Skeletal muscle satellite cell (primary cell): ENCODE results near the gene CNR2.
"Not testable (repeated sequence)": the region's sequence is repeated elsewhere in the genome, so short reads cannot be mapped to it uniquely, and the experiment has no call there.

Experiments
- H3K27me3 ChIP-seq: 2 replicates; pipeline ENCODE4 v1.7.0; 2013; ENCODE audit warnings: low read length; ENCODE audit not compliant: control insufficient read depth, insufficient read depth
- H3K36me3 ChIP-seq: 2 replicates; pipeline ENCODE4 v1.7.0; 2013; ENCODE audit warnings: mild to moderate bottlenecking, control low read depth, low read length; ENCODE audit not compliant: insufficient read depth
- H3K4me1 ChIP-seq: 2 replicates; pipeline ENCODE4 v1.7.0; 2013; ENCODE audit warnings: low read length; ENCODE audit not compliant: control insufficient read depth, insufficient read depth
- H3K4me2 ChIP-seq: 2 replicates; pipeline ENCODE4 v1.7.0; 2013; ENCODE audit warnings: mild to moderate bottlenecking, low read length
- H3K4me3 ChIP-seq: 2 replicates; pipeline ENCODE4 v1.7.0; 2013; ENCODE audit warnings: low read length
- H3K9ac ChIP-seq: 2 replicates; pipeline ENCODE4 v1.7.0; 2013; ENCODE audit warnings: mild to moderate bottlenecking, low read depth, low read length, moderate library complexity
- H3K9me3 ChIP-seq: replicated peaks from 2 replicates; pipeline ENCODE4 v1.7.0; 2013; ENCODE audit warnings: mild to moderate bottlenecking, control low read depth, low read length

CNR2 gene

GRCh38 chr1:23900017-23900416 is 13.1 kb downstream of the CNR2 start:
- H3K36me3 ChIP-seq, H3K4me2 ChIP-seq, H3K4me1 ChIP-seq, H3K9me3 ChIP-seq, H3K4me3 ChIP-seq, H3K9ac ChIP-seq: not testable (repeated sequence)
- peaks cover 67% of the 10 kb centered on the region for H3K27me3 ChIP-seq

- Histone ChIP-seq H3K4me1 (no peaks in the 10 kb centered on the region), H3K36me3 (no peaks in the 10 kb centered on the region), H3K4me2 (no peak overlapping the region), H3K4me3 (no peak overlapping the region), H3K9ac (no peak overlapping the region), H3K27me3 (peaks cover 58% of the 10 kb centered on the region), H3K9me3 (no peaks in the 10 kb centered on the region)
Observed at GRCh38 chr1:23899070-23899469, 14.1 kb downstream of the CNR2 start.

GRCh38 chr1:23897083-23897482 is 16.1 kb downstream of the CNR2 start:
- Histone ChIP-seq H3K4me3 (no peak overlapping the region), H3K9ac (no peak overlapping the region), H3K4me2 (no peak overlapping the region), H3K27me3 (peaks cover 53% of the 10 kb centered on the region), H3K9me3 (no peaks in the 10 kb centered on the region), H3K4me1 (no peaks in the 10 kb centered on the region), H3K36me3 (no peaks in the 10 kb centered on the region)

DNA sequence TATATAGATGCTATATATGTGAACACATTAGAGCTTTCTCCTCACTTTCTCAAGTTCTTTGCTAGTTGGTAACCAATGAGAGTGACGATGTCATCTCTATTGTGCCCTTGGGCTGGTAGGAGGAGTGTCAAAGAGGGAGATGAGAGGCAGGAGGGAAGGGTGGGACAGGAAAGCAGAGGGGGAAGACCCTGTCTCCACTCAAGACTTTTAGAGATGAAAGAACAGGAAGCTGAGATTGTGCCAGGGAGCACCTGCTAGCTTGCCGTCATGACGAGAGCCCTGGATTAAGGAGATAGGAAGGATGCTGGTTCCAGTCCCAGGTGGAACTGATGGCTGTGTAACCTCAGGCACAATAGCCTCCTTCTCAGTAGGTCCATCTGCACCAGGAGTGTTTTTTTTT is 16.7 kb downstream of the CNR2 start:
- no peaks in the 10 kb centered on the region for H3K4me1 ChIP-seq
- no peak overlapping the region for H3K4me3 ChIP-seq
- peaks cover 52% of the 10 kb centered on the region for H3K27me3 ChIP-seq
- no peak overlapping the region for H3K4me2 ChIP-seq
- no peaks in the 10 kb centered on the region for H3K9me3 ChIP-seq
- no peaks in the 10 kb centered on the region for H3K36me3 ChIP-seq
- no peak overlapping the region for H3K9ac ChIP-seq

GRCh38 chr1:23895993-23896392 is 17.2 kb downstream of the CNR2 start:
- no peak overlapping the region for H3K4me2 ChIP-seq
- H3K4me3 ChIP-seq = no peak overlapping the region
- H3K9ac ChIP-seq = no peak overlapping the region
- peaks cover 47% of the 10 kb centered on the region for H3K27me3 ChIP-seq
- H3K9me3 ChIP-seq = no peaks in the 10 kb centered on the region
- H3K36me3 ChIP-seq = no peaks in the 10 kb centered on the region
- no peaks in the 10 kb centered on the region for H3K4me1 ChIP-seq

GRCh38 chr1:23895082-23895481 is 18.1 kb downstream of the CNR2 start:
- no peak overlapping the region for H3K4me3 ChIP-seq
- no peaks in the 10 kb centered on the region for H3K9me3 ChIP-seq
- peaks cover 41% of the 10 kb centered on the region for H3K27me3 ChIP-seq
- no peaks in the 10 kb centered on the region for H3K4me1 ChIP-seq
- H3K4me2 ChIP-seq = no peak overlapping the region
- no peak overlapping the region for H3K9ac ChIP-seq
- no peaks in the 10 kb centered on the region for H3K36me3 ChIP-seq

DNA sequence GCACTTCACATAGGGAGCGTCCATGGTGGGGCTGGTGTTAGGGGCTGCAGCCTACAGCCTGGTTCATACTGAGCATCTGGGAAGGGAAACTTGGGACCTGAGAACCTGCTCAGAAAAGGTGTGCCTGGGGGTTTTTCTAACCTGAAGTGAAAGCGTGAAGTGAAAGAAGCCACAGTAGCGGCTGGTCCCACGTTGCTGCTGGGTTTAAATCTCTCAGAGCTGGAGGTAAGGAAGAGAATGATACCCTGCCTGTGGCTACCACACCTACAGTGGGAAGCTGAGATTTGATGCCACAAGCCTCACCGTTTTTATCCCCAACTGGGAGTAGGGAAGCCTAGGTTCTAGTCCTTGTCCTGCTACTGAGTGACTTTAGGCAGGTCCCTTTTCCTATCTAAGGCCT is 24.1 kb downstream of the CNR2 start:
- Histone ChIP-seq H3K4me2 (no peak overlapping the region), H3K4me1 (no peaks in the 10 kb centered on the region), H3K9me3 (no peaks in the 10 kb centered on the region), H3K4me3 (no peak overlapping the region), H3K9ac (no peak overlapping the region), H3K27me3 (peaks cover 47% of the 10 kb centered on the region), H3K36me3 (no peaks in the 10 kb centered on the region)

- no peak overlapping the region for H3K9ac ChIP-seq
- H3K4me2 ChIP-seq = no peak overlapping the region
- no peaks in the 10 kb centered on the region for H3K9me3 ChIP-seq
- H3K4me1 ChIP-seq = no peaks in the 10 kb centered on the region
- no peak overlapping the region for H3K4me3 ChIP-seq
- H3K27me3 ChIP-seq = peaks cover 28% of the 10 kb centered on the region
- no peaks in the 10 kb centered on the region for H3K36me3 ChIP-seq
Observed at GRCh38 chr1:23885222-23885621, 27.9 kb downstream of the CNR2 start.

- no peak overlapping the region for H3K4me2 ChIP-seq
- H3K9ac ChIP-seq = no peak overlapping the region
- peaks cover 14% of the 10 kb centered on the region for H3K9me3 ChIP-seq
- H3K4me1 ChIP-seq = no peaks in the 10 kb centered on the region
- no peaks in the 10 kb centered on the region for H3K36me3 ChIP-seq
- H3K27me3 ChIP-seq = peaks cover 11% of the 10 kb centered on the region
- H3K4me3 ChIP-seq = no peak overlapping the region
Observed at GRCh38 chr1:23882746-23883145, 30.4 kb downstream of the CNR2 start.

- H3K4me1 ChIP-seq = no peaks in the 10 kb centered on the region
- peaks cover 14% of the 10 kb centered on the region for H3K9me3 ChIP-seq
- no peak overlapping the region for H3K4me2 ChIP-seq
- no peak overlapping the region for H3K9ac ChIP-seq
- H3K36me3 ChIP-seq = no peaks in the 10 kb centered on the region
- H3K4me3 ChIP-seq = no peak overlapping the region
- peaks cover 3% of the 10 kb centered on the region for H3K27me3 ChIP-seq
Observed at GRCh38 chr1:23879809-23880208, 33.4 kb downstream of the CNR2 start.

GRCh38 chr1:23878668-23879067 is 34.5 kb downstream of the CNR2 start:
- peaks cover 14% of the 10 kb centered on the region for H3K9me3 ChIP-seq
- H3K36me3 ChIP-seq = no peaks in the 10 kb centered on the region
- no peak overlapping the region for H3K4me3 ChIP-seq
- no peaks in the 10 kb centered on the region for H3K4me1 ChIP-seq
- H3K27me3 ChIP-seq = peaks cover 3% of the 10 kb centered on the region
- H3K4me2 ChIP-seq = no peak overlapping the region
- H3K9ac ChIP-seq = no peak overlapping the region

DNA sequence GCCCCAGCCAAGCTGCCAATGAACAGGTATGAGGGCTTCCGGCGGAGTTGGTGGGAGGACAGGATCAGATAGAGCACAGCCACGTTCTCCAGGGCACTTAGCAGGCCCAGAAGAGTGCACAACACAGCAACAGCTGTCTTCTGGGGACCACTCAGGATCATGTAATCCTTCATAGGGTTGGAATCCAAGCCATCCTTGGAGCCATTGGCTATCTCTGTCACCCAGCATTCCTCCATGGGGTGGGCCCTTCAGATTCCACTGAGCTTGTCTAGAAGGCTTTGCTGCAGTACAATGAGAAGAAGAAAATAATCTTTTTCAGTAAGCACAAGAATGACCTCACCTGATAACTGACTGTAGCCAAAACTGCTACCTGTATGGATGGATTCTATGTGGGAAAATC is 37.8 kb downstream of the CNR2 start:
- Histone ChIP-seq H3K4me3 (no peak overlapping the region), H3K4me2 (no peak overlapping the region), H3K9ac (no peak overlapping the region), H3K27me3 (peaks cover 16% of the 10 kb centered on the region), H3K4me1 (no peaks in the 10 kb centered on the region), H3K9me3 (peaks cover 14% of the 10 kb centered on the region), H3K36me3 (no peaks in the 10 kb centered on the region)
